OCI-LY1 (cell line): ENCODE data around the gene METTL26.

Experiments used
- EZH2 ChIP-seq: fragments of 200-600 bp; sonication (generic), shearing (Covaris generic); IDR thresholded peaks from 2 replicates; pipeline ENCODE4 v1.8.0; 2017; ENCODE audit warnings: borderline replicate concordance, mixed run types, mild to moderate bottlenecking, antibody characterized with exemption, low read length, moderate library complexity, mixed read lengths
- TF ChIP-seq, protein P1 (sequence below): fragments of 200-600 bp; sonication (generic), shearing (Covaris generic); IDR thresholded peaks from 2 replicates; pipeline ENCODE4 v1.5.1; 2017; ENCODE audit warnings: mild to moderate bottlenecking, antibody characterized with exemption, low read length, moderate library complexity, mixed read lengths

- TF ChIP-seq, protein P1, sequence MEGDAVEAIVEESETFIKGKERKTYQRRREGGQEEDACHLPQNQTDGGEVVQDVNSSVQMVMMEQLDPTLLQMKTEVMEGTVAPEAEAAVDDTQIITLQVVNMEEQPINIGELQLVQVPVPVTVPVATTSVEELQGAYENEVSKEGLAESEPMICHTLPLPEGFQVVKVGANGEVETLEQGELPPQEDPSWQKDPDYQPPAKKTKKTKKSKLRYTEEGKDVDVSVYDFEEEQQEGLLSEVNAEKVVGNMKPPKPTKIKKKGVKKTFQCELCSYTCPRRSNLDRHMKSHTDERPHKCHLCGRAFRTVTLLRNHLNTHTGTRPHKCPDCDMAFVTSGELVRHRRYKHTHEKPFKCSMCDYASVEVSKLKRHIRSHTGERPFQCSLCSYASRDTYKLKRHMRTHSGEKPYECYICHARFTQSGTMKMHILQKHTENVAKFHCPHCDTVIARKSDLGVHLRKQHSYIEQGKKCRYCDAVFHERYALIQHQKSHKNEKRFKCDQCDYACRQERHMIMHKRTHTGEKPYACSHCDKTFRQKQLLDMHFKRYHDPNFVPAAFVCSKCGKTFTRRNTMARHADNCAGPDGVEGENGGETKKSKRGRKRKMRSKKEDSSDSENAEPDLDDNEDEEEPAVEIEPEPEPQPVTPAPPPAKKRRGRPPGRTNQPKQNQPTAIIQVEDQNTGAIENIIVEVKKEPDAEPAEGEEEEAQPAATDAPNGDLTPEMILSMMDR: no peak
- no peak for TF ChIP-seq EZH2
These were observed 21.4 kb upstream of the METTL26 start for GRCh38 chr16:657487-657886.
